Activated CD4-positive, alpha-beta T cell treated with anti-CD3 and anti-CD28 coated beads, Interleukin-2, amount 10 ng/mL, durations not matched to agents 24 days and 14 days (primary cell): ENCODE measurements around the gene TP53AIP1. TPM values are rescaled to one million over a fixed set of nuclear protein-coding genes. Genes with fewer than 3 reads are reported as not detected.
A peak's percentile ranks its signal among the peaks of the same experiment; 100 is the strongest.

Source experiments
- DNase-seq: peaks from one replicate; pipeline ENCODE4 v3.0.0; 2022
- H3K27ac Mint-ChIP-seq: one replicate; pipeline ENCODE4 v1.8.0; 2022; ENCODE audit warnings: mild to moderate bottlenecking, mixed read lengths
- H3K27me3 Mint-ChIP-seq: one replicate; pipeline ENCODE4 v1.8.0; 2022; ENCODE audit warnings: mixed read lengths
- H3K36me3 Mint-ChIP-seq: one replicate; pipeline ENCODE4 v1.8.0; 2022; ENCODE audit warnings: low read depth, mild to moderate bottlenecking, mixed read lengths
- H3K4me1 Mint-ChIP-seq: one replicate; pipeline ENCODE4 v1.8.0; 2021; ENCODE audit warnings: mixed read lengths
- H3K4me3 Mint-ChIP-seq: one replicate; pipeline ENCODE4 v1.8.0; 2022; ENCODE audit warnings: mild to moderate bottlenecking, moderate library complexity, mixed read lengths
- H3K9me3 Mint-ChIP-seq: one replicate; pipeline ENCODE4 v1.8.0; 2021; ENCODE audit warnings: mixed read lengths
- intact Hi-C: fragments of 100-400 bp; cut with micrococcal nuclease; formaldehyde crosslinking; loops from one replicate; pipeline ENCODE4 v1.15.1; 2023
- total RNA-seq: library from RNA; stranded (reverse); gene quantifications from 2 replicates; pipeline ENCODE4 v1.2.3, GENCODE V29; 2022

The TP53AIP1 gene
- total RNA-seq, 1 donor from 2014 or later: not detected

- no peaks in the 10 kb centered on the region for H3K36me3 Mint-ChIP-seq
- no peaks in the 10 kb centered on the region for H3K9me3 Mint-ChIP-seq
- no peak for DNase-seq
- H3K27ac Mint-ChIP-seq: no peak overlapping the region
- H3K27me3 Mint-ChIP-seq: peaks cover 18% of the 10 kb centered on the region
- H3K4me1 Mint-ChIP-seq: peaks cover 2% of the 10 kb centered on the region
- no peak overlapping the region for H3K4me3 Mint-ChIP-seq
- intact Hi-C loops: loop anchor here (5.0 kb wide), 1 partner anchor 925 kb away; no protein-coding TSS in a partner anchor
Measured at GRCh38 chr11:128957202-128957482, 14.5 kb upstream of the TP53AIP1 start.

- Mint-ChIP-seq H3K4me1 (peaks cover 2% of the 10 kb centered on the region), H3K27me3 (peaks cover 18% of the 10 kb centered on the region), H3K4me3 (no peak overlapping the region), H3K27ac (no peak overlapping the region), H3K36me3 (no peaks in the 10 kb centered on the region), H3K9me3 (no peaks in the 10 kb centered on the region)
- intact Hi-C loops: loop anchor here (1.0 to 5.0 kb wide), 2 partner anchors 72 to 924 kb away; no protein-coding TSS in a partner anchor
- peak; percentile 75 for DNase-seq
Measured at GRCh38 chr11:128956401-128957201, 13.9 kb upstream of the TP53AIP1 start.

GRCh38 chr11:128955636-128956035, 13.0 kb upstream of the TP53AIP1 start:
- Mint-ChIP-seq H3K27ac (no peak overlapping the region), H3K36me3 (no peaks in the 10 kb centered on the region), H3K27me3 (peaks cover 23% of the 10 kb centered on the region), H3K9me3 (no peaks in the 10 kb centered on the region), H3K4me1 (peaks cover 2% of the 10 kb centered on the region), H3K4me3 (no peak overlapping the region)
- intact Hi-C loops: loop anchor here (1.0 to 5.0 kb wide), 2 partner anchors 71 to 923 kb away; no protein-coding TSS in a partner anchor
- DNase-seq: no peak

GRCh38 chr11:128953151-128953550, 10.5 kb upstream of the TP53AIP1 start:
- peaks cover 2% of the 10 kb centered on the region for H3K4me1 Mint-ChIP-seq
- intact Hi-C loops: no loop called here
- H3K4me3 Mint-ChIP-seq: no peak overlapping the region
- H3K27me3 Mint-ChIP-seq: peaks cover 34% of the 10 kb centered on the region
- no peak for DNase-seq
- no peak overlapping the region for H3K27ac Mint-ChIP-seq
- no peaks in the 10 kb centered on the region for H3K36me3 Mint-ChIP-seq
- H3K9me3 Mint-ChIP-seq: no peaks in the 10 kb centered on the region

GRCh38 chr11:128949791-128950454, 7.3 kb upstream of the TP53AIP1 start:
- DNase-seq: no peak
- intact Hi-C loops: no loop called here
- Mint-ChIP-seq H3K36me3 (no peaks in the 10 kb centered on the region), H3K27me3 (peaks cover 26% of the 10 kb centered on the region), H3K9me3 (no peaks in the 10 kb centered on the region), H3K4me1 (no peaks in the 10 kb centered on the region), H3K27ac (no peak overlapping the region), H3K4me3 (no peak overlapping the region)

GRCh38 chr11:128948583-128948982, 5.9 kb upstream of the TP53AIP1 start:
- Mint-ChIP-seq H3K27ac (no peak overlapping the region), H3K36me3 (no peaks in the 10 kb centered on the region), H3K9me3 (no peaks in the 10 kb centered on the region), H3K27me3 (peaks cover 25% of the 10 kb centered on the region), H3K4me1 (no peaks in the 10 kb centered on the region), H3K4me3 (no peak overlapping the region)
- DNase-seq: no peak
- intact Hi-C loops: no loop called here

- no peaks in the 10 kb centered on the region for H3K9me3 Mint-ChIP-seq
- DNase-seq: no peak
- peaks cover 22% of the 10 kb centered on the region for H3K27me3 Mint-ChIP-seq
- no peaks in the 10 kb centered on the region for H3K36me3 Mint-ChIP-seq
- intact Hi-C loops: no loop called here
- H3K4me3 Mint-ChIP-seq: no peak overlapping the region
- no peak overlapping the region for H3K27ac Mint-ChIP-seq
- no peaks in the 10 kb centered on the region for H3K4me1 Mint-ChIP-seq
Measured at GRCh38 chr11:128947773-128948172, 5.1 kb upstream of the TP53AIP1 start.

GRCh38 chr11:128946648-128947047, 4.0 kb upstream of the TP53AIP1 start:
- no peak for DNase-seq
- no peak overlapping the region for H3K4me3 Mint-ChIP-seq
- H3K36me3 Mint-ChIP-seq: no peaks in the 10 kb centered on the region
- intact Hi-C loops: no loop called here
- peaks cover 22% of the 10 kb centered on the region for H3K27me3 Mint-ChIP-seq
- H3K27ac Mint-ChIP-seq: no peak overlapping the region
- no peaks in the 10 kb centered on the region for H3K9me3 Mint-ChIP-seq
- H3K4me1 Mint-ChIP-seq: no peaks in the 10 kb centered on the region

- no peak overlapping the region for H3K4me3 Mint-ChIP-seq
- no peaks in the 10 kb centered on the region for H3K9me3 Mint-ChIP-seq
- H3K4me1 Mint-ChIP-seq: no peaks in the 10 kb centered on the region
- peaks cover 10% of the 10 kb centered on the region for H3K27me3 Mint-ChIP-seq
- no peak overlapping the region for H3K27ac Mint-ChIP-seq
- intact Hi-C loops: no loop called here
- no peak for DNase-seq
- no peaks in the 10 kb centered on the region for H3K36me3 Mint-ChIP-seq
Measured at GRCh38 chr11:128943428-128943976, 831 bp upstream of the TP53AIP1 start.

GRCh38 chr11:128942272-128942612, 429 bp downstream of the TP53AIP1 start:
- DNase-seq: no peak
- Mint-ChIP-seq H3K9me3 (no peaks in the 10 kb centered on the region), H3K4me3 (no peak overlapping the region), H3K27ac (no peak overlapping the region), H3K36me3 (no peaks in the 10 kb centered on the region), H3K4me1 (no peaks in the 10 kb centered on the region), H3K27me3 (peaks cover 6% of the 10 kb centered on the region)
- intact Hi-C loops: no loop called here

- H3K27me3 Mint-ChIP-seq: peaks cover 6% of the 10 kb centered on the region
- H3K4me1 Mint-ChIP-seq: no peaks in the 10 kb centered on the region
- no peak overlapping the region for H3K4me3 Mint-ChIP-seq
- DNase-seq: no peak
- H3K27ac Mint-ChIP-seq: no peak overlapping the region
- H3K36me3 Mint-ChIP-seq: no peaks in the 10 kb centered on the region
- intact Hi-C loops: no loop called here
- H3K9me3 Mint-ChIP-seq: no peaks in the 10 kb centered on the region
Measured at GRCh38 chr11:128941573-128942271, 949 bp downstream of the TP53AIP1 start.

- Mint-ChIP-seq H3K4me1 (no peaks in the 10 kb centered on the region), H3K27ac (no peak overlapping the region)
Measured at GRCh38 chr11:128941110-128941509, 1.6 kb downstream of the TP53AIP1 start.

GRCh38 chr11:128940603-128941002, 2.1 kb downstream of the TP53AIP1 start:
- intact Hi-C loops: no loop called here
- Mint-ChIP-seq H3K36me3 (no peaks in the 10 kb centered on the region), H3K27me3 (peaks cover 6% of the 10 kb centered on the region), H3K27ac (no peak overlapping the region), H3K4me1 (no peaks in the 10 kb centered on the region), H3K4me3 (no peak overlapping the region), H3K9me3 (no peaks in the 10 kb centered on the region)
- DNase-seq: no peak

More at GRCh38 chr11:128941110-128941509, 1.6 kb downstream of the TP53AIP1 start:
- Mint-ChIP-seq H3K27me3 (peaks cover 6% of the 10 kb centered on the region), H3K36me3 (no peaks in the 10 kb centered on the region), H3K4me3 (no peak overlapping the region), H3K9me3 (no peaks in the 10 kb centered on the region)
- no peak for DNase-seq
- intact Hi-C loops: no loop called here

GRCh38 chr11:128940156-128940555, 2.5 kb downstream of the TP53AIP1 start:
- no peak overlapping the region for H3K27ac Mint-ChIP-seq
- no peaks in the 10 kb centered on the region for H3K36me3 Mint-ChIP-seq
- H3K4me3 Mint-ChIP-seq: no peak overlapping the region
- H3K27me3 Mint-ChIP-seq: peaks cover 6% of the 10 kb centered on the region
- H3K9me3 Mint-ChIP-seq: no peaks in the 10 kb centered on the region
- intact Hi-C loops: no loop called here
- H3K4me1 Mint-ChIP-seq: no peaks in the 10 kb centered on the region
- DNase-seq: no peak
